G401 (cell line): ENCODE measurements around the gene PAX8. TPM values are rescaled to one million over a fixed set of nuclear protein-coding genes. Genes with fewer than 3 reads are reported as not detected.

Experiments used
- DNase-seq: peaks from one replicate; pipeline ENCODE4 v3.0.0-alpha.2; 2015; ENCODE audit warnings: low spot score
- in situ Hi-C: cut with HindIII; loops from 2 replicates; pipeline ENCODE4 v1.10.0; 2016; ENCODE audit warnings: low sequenced_read_pairs, mixed read lengths
- total RNA-seq: library from RNA; depleted of rRNA; stranded (reverse); fragments of >200 nt; shearing (Covaris generic); gene quantifications from 2 replicates; pipeline ENCODE4 v1.2.3, GENCODE V29; 2014

The PAX8 gene
- total RNA-seq, 1 experiment from 2014 or later = not detected

- in situ Hi-C loops = no loop called here
- no peak for DNase-seq
These were observed 51.0 kb downstream of the PAX8 start for GRCh38 chr2:113227698-113228097.

DNA sequence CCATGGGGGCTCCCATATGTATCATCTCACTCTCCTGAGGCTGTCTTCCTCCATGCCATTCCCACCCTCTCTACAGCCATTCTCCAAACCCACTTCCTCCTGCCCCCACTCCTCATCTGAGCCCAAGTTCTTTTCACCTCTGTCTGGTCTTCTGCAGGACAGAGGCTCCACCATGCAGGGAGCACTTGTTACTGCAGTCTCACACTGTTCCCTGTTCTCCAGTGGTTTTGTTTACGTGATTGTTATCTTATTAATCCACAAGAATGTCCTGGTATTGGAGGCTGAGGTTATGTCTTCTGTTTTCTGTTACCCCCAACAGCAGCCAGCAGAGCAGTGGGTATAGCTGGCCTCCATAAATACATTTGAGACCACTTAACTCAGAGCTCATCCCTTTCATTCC, 51.4 kb downstream of the PAX8 start:
- in situ Hi-C loops = no loop called here
- DNase-seq = no peak

DNA sequence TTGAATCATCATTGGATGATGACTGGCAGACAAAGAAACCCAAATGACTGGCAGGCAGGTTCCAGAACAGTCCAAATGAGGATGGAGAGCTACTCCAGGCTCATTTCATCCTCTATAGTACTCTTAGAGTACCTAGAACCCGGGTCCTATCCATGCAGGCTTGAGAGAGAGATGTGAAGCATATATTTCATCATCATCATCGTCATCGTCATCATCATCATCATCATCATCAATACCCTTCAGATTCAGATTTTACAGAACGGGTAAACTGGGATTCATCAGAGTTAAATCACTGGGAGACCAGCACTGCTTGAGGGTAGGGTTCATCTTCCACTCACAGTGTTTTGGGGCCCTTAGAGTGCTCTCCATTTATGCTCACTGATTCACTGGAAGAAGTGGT, 52.3 kb downstream of the PAX8 start:
- DNase-seq = no peak
- in situ Hi-C loops = no loop called here

DNA sequence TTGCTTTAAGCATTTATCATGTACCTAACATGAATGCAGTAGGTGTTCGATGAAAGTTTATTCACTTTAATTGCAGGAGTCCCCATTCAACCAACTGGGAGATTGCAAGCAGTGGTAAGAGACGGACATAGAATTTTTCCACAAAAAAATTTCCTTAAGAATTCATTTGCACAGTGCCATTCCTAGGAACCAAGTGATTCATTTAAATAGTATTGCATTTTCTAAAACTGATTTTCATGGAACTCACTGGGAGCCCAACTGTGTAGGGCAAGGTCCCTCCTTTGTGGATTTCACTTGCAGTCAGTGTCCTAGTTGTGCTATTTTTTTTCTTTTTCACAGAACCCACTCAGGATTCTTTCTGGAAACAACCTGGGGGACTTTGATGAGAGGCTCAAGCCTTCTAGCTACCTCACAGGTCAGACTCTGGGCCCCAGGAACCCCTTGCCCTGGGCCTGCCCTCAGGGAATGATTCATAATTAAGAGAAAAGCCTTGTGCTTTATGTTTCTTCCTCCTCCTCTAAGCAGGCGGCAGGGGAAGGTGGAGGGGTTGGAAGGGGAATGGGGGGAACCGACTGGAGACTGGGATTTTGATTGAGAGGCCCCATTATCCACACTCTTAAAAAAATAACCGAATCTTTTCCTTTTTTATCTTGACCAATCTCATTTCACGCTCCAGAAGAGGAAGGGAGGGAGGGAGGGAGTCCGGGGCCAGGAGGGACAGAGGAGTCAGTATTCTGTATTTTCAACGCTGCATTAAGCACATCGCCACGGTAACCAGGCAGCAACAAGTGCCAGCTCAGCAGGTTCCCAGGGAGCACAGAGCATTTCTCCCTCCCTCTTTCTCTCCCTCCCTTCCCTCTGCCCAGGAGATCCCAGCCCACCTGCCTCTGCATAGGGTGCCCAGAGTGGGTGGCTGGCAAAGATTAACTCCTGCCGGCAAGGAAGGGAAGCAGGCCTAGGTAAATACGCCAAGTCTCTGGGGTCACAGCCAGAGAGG, 53.2 kb downstream of the PAX8 start:
- peak; percentile 35 for DNase-seq
- in situ Hi-C loops = no loop called here

DNA sequence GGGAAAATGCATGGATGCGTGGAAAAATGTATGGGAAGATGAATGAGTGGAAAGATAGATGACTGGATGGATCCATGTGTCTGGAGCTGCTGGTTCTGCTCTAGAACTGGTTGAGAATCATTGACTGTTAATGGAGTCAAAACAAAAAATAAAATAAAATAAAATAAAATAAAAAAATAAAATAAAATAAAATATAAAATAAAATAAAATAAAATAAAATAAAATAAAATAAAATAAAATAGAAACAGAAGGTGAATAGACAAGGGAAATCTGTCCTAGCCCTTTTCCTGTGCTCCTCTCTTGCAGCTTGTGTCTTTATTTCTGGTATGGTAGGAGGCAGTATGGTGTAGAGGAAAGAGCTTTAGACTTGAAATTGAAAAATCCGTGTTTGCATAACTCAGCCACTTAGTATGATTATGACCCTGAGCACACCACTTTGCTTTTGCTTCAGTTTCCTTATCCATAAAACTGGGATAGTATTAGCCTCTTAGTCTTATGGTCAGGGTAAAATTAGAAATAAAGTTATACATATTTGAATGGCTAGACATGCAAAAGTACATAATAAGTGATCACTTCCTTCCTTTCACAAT, 54.0 kb downstream of the PAX8 start:
- no peak for DNase-seq
- in situ Hi-C loops = no loop called here

DNA sequence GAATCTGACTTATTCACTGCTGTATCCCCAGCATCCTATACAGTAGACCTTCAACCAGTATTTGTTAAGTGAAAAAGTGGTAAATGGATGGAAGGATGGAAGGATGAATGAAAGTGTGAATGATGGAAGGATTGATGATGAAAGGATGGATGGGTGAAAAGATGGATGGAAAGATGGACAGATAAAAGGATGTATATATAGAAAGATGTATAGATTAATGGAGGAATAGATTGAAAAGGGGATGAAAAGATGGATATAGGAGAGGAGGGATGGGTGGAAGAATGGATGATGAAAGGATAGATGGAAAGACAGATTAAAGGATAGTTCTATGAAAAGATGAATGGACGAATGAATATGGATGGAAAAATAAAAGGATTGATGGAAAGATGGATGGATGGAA, 54.9 kb downstream of the PAX8 start:
- in situ Hi-C loops = no loop called here

GRCh38 chr2:113221846-113222245, 56.9 kb downstream of the PAX8 start:
- in situ Hi-C loops = no loop called here
- DNase-seq = no peak

More for the DNA sequence above, 54.9 kb downstream of the PAX8 start:
- no peak for DNase-seq

DNA sequence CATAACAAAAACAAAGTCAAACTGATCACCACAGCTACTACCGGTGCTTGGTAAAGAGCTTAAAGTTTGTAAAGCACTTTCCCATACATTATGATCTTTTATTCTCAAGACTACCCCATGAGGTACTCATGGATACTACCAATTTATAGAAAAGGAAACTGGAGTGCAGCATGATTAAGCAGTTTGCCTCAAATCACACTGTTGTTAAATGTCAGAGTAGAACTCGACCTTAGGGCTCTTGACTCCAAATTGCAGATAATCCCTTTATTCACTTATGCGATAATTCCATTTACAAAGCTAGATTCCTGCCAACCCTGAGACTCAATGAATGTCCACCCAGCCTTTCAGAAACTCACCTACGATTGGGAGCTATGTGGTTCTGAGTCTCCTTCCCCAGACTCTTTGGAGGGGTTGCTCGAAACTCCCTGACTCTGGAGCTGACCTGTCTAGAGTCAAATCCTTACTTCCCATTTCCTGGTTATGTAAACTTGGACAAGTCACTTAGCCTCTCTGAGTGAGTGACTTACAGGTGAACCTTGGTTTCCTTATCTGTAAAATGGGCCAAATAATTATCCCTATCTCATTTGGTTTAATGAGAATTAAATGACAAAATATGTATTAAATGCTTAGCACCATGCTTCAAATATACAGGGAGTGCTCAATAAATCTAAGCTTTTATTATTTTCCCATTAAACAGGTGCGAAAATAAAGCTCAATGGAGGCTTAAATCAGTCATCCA, 57.6 kb downstream of the PAX8 start:
- no peak for DNase-seq
- in situ Hi-C loops = no loop called here

DNA sequence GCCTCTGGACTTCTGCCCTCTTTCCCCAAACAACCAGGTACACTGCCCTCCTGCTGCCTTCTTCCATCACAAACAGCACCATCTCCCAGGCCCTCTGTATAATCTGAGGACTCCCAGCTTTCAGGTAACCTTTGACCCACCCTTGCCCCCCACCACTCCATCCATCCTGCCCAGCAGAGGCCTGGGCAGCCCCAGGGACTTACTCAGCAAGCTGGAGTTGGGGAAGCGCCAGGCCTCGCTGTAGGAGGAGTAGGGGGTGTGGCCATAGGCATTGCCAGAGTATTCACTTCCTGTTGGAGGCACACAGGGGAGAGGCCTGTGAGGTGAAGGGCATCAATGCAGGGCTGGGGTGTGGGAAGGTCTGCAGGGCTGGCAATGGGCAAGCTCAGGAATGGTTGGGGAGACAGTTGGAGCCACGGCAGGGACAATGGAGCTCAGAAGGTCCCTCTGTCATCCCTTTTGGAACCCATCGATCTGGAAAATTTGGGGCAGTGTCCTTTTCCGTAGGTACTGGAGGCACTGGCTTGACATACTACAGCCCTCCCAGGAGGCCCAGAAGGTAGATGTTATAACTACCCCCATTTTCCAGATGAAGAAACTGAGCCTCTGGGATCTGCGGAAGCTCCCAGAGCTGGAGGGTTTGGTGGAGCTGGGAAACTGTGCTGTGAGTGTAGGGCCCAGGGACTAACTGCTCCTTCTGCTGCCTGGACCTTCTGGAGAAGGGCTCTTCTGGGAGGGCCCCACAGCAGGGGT, 58.7 kb downstream of the PAX8 start:
- in situ Hi-C loops = no loop called here
- DNase-seq = no peak

- no peak for DNase-seq
- in situ Hi-C loops = no loop called here
These were observed 59.2 kb downstream of the PAX8 start for GRCh38 chr2:113219525-113219888.

DNA sequence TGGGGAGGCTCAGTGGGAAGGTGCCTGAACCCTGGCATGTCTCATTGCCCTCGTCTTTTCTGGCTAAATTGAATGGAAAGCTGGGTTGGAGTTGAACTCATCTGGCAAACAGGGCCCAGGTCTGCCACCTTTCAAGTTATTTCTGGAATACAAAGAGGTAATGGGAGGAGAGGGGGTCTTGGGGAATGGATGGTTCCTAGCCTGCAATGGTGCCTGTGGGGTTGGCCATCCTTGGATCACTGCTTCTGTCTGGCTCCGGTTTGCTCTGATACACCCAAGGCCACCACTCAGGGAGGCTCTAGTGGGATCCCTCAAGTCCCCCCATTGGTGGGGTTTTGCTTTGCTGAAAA, 59.7 kb downstream of the PAX8 start:
- in situ Hi-C loops = no loop called here
- no peak for DNase-seq

- in situ Hi-C loops = no loop called here
- no peak for DNase-seq
These were observed 60.2 kb downstream of the PAX8 start for GRCh38 chr2:113218283-113219091.

GRCh38 chr2:113217455-113218282, 61.1 kb downstream of the PAX8 start:
- in situ Hi-C loops = no loop called here
- DNase-seq = no peak

- no peak for DNase-seq
- in situ Hi-C loops = no loop called here
These were observed 61.7 kb downstream of the PAX8 start for GRCh38 chr2:113216891-113217454.

- DNase-seq = no peak
- in situ Hi-C loops = no loop called here
These were observed 62.4 kb downstream of the PAX8 start for GRCh38 chr2:113216321-113216720.

DNA sequence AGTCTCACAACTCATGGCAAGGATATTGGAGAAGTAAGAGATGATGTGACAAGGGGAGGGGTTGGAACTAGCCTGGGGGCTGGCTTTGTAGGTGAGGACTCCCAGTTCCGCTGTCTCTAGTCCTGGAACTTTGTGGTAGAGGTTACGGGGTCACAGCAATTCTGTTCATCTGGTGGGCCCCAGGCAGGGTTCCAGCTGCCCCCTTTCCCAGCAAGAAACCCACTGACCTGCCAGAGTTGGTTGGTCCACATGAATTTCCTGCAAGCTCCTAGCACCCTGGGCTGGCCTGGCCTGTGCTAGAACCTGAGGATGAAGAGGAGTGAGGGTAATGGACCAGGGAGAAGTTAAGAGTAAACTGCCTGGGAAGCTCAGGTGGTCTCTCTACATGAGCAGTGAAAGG, 63.7 kb downstream of the PAX8 start:
- in situ Hi-C loops = no loop called here
- DNase-seq = no peak

GRCh38 chr2:113214141-113214540, 64.6 kb downstream of the PAX8 start:
- DNase-seq = no peak
- in situ Hi-C loops = no loop called here
